H1 (cell line): Measurements from ENCODE around the gene FIZ1. TPM values are rescaled to one million over a fixed set of nuclear protein-coding genes. Genes with fewer than 3 reads are reported as not detected.

Source experiments
- CTCF ChIA-PET: fragments of 300-600 bp; sonication (Branson Sonifier 250); formaldehyde crosslinking; loops from one replicate; lab custom pipeline; 2021; ENCODE audit not compliant: partially characterized antibody; lab: Charles Lee
- POLR2A ChIA-PET: fragments of 300-600 bp; sonication (Branson Sonifier 250); formaldehyde crosslinking; loops from one replicate; lab custom pipeline; 2021; ENCODE audit warnings: inconsistent platforms; ENCODE audit not compliant: partially characterized antibody; lab: Charles Lee
- DNase-seq, 2 experiments: peaks; one replicate each; pipeline versions ENCODE4 v3.0.0 to v3.0.0-alpha.2; 2010 to 2022; ENCODE audit warnings: low spot score in 2 of 2, low read depth in 1 of 2, mixed read lengths in 1 of 2
- FAIRE-seq: peaks from 2 replicates; lab custom pipeline; 2011; peaks lifted over from hg19 to GRCh38; lab: Jason Lieb, UNC
- H2AFZ ChIP-seq: 2 replicates; pipeline ENCODE4 v1.8.1; 2012; ENCODE audit warnings: low read length, inconsistent platforms
- H2AK5ac ChIP-seq: 2 replicates; pipeline ENCODE4 v1.6.1; 2013; ENCODE audit warnings: low read depth, low read length
- H2BK120ac ChIP-seq: replicated peaks from 2 replicates; pipeline ENCODE3; 2013; ENCODE audit warnings: low read depth, low read length, inconsistent platforms
- H2BK12ac ChIP-seq: 2 replicates; pipeline ENCODE4 v1.6.1; 2013; ENCODE audit warnings: low read depth, low read length
- H2BK15ac ChIP-seq: 2 replicates; pipeline ENCODE4 v1.6.1; 2013; ENCODE audit warnings: low read length
- H2BK20ac ChIP-seq: 2 replicates; pipeline ENCODE4 v1.6.1; 2013; ENCODE audit warnings: low read length
- H2BK5ac ChIP-seq: 2 replicates; pipeline ENCODE4 v1.6.1; 2013; ENCODE audit warnings: low read depth, low read length
- H3K14ac ChIP-seq: 2 replicates; pipeline ENCODE4 v1.6.1; 2013; ENCODE audit warnings: inconsistent platforms; ENCODE audit not compliant: insufficient read length
- H3K18ac ChIP-seq: 2 replicates; pipeline ENCODE4 v1.6.1; 2013; ENCODE audit warnings: low read length; ENCODE audit errors: extremely low read depth
- H3K23ac ChIP-seq: 2 replicates; pipeline ENCODE4 v1.6.1; 2013; ENCODE audit warnings: inconsistent platforms; ENCODE audit not compliant: insufficient read length
- H3K23me2 ChIP-seq: 2 replicates; pipeline ENCODE4 v1.6.1; 2013; ENCODE audit warnings: low read depth, low read length
- H3K27ac ChIP-seq: 2 replicates; pipeline ENCODE4 v1.6.1; 2011; ENCODE audit warnings: low read depth, low read length, inconsistent platforms
- H3K27me3 ChIP-seq, 4 experiments: replicated peaks in 1 of 4; 1 replicate in 1 of 4; 2 replicates in 3 of 4; pipeline versions ENCODE4 v1.6.1 to v1.8.1; 2011 to 2013; ENCODE audit warnings: low read length in 3 of 4, mild to moderate bottlenecking in 3 of 4, inconsistent platforms in 2 of 4, mixed read lengths in 2 of 4, moderate library complexity in 1 of 4; ENCODE audit not compliant: control insufficient read depth in 3 of 4, insufficient read depth in 3 of 4; ENCODE audit errors: extremely low read depth in 1 of 4
- H3K36me3 ChIP-seq, 4 experiments: 2 replicates each; pipeline versions ENCODE4 v1.6.1 to v1.8.1; 2011 to 2013; ENCODE audit warnings: mild to moderate bottlenecking in 4 of 4, low read length in 3 of 4, moderate library complexity in 2 of 4, control low read depth in 1 of 4, inconsistent platforms in 1 of 4; ENCODE audit not compliant: insufficient read depth in 4 of 4, control insufficient read depth in 2 of 4
- H3K4ac ChIP-seq: replicated peaks from 2 replicates; pipeline ENCODE3; 2013; ENCODE audit warnings: low read length, low read depth, mixed read lengths, inconsistent platforms; ENCODE audit not compliant: insufficient read length
- H3K4me1 ChIP-seq, 4 experiments: replicated peaks in 1 of 4; 1 replicate in 1 of 4; 2 replicates in 3 of 4; pipeline versions ENCODE4 v1.6.1 to v1.8.1; 2011 to 2013; ENCODE audit warnings: low read length in 3 of 4, inconsistent platforms in 2 of 4, mixed read lengths in 1 of 4; ENCODE audit not compliant: insufficient read depth in 4 of 4, control insufficient read depth in 3 of 4
- H3K4me2 ChIP-seq, 2 experiments: 2 replicates each; pipeline versions ENCODE4 v1.6.1 to v1.8.1; 2011 to 2013; ENCODE audit warnings: low read depth in 2 of 2, low read length in 2 of 2, control low read depth in 1 of 2, inconsistent platforms in 1 of 2, mild to moderate bottlenecking in 1 of 2; ENCODE audit not compliant: insufficient read depth in 1 of 2
- H3K4me3 ChIP-seq, 4 experiments: fragments of 200-600, 300-600 bp in 1 of 4; sonication (generic), shearing (Covaris generic), sonication (Bioruptor Twin) in 1 of 4; 2 replicates each; pipeline versions ENCODE4 v1.5.1 to v1.8.1; 2011 to 2016; ENCODE audit warnings: low read length in 4 of 4, low read depth in 3 of 4, control low read depth in 2 of 4, inconsistent platforms in 2 of 4, mild to moderate bottlenecking in 2 of 4, mixed read lengths in 1 of 4, moderate library complexity in 1 of 4; ENCODE audit not compliant: insufficient read depth in 2 of 4; ENCODE audit errors: extremely low read depth in 1 of 4
- H3K56ac ChIP-seq: replicated peaks from 2 replicates; pipeline ENCODE3; 2013; ENCODE audit warnings: low read depth, mild to moderate bottlenecking, mixed read lengths, low read length, inconsistent platforms; ENCODE audit not compliant: insufficient read length
- H3K79me1 ChIP-seq: 2 replicates; pipeline ENCODE4 v1.6.1; 2013; ENCODE audit warnings: low read depth, low read length, control low read depth
- H3K79me2 ChIP-seq, 2 experiments: 2 replicates each; pipeline versions ENCODE4 v1.6.1 to v1.8.1; 2012 to 2013; ENCODE audit warnings: low read length in 2 of 2, mild to moderate bottlenecking in 2 of 2, inconsistent platforms in 1 of 2; ENCODE audit not compliant: insufficient read depth in 2 of 2, control insufficient read depth in 1 of 2
- H3K9ac ChIP-seq, 4 experiments: replicated peaks in 1 of 4; 1 replicate in 1 of 4; 2 replicates in 3 of 4; pipeline versions ENCODE4 v1.6.1 to v1.8.1; 2011 to 2013; ENCODE audit warnings: low read depth in 3 of 4, low read length in 3 of 4, control low read depth in 2 of 4, mild to moderate bottlenecking in 2 of 4, moderate library complexity in 2 of 4, inconsistent platforms in 1 of 4; ENCODE audit errors: extremely low read depth in 1 of 4
- H3K9me3 ChIP-seq, 2 experiments: 2 replicates each; pipeline versions ENCODE4 v1.6.1 to v1.8.1; 2012 to 2013; ENCODE audit warnings: mild to moderate bottlenecking in 2 of 2, moderate library complexity in 2 of 2, control low read depth in 1 of 2, inconsistent platforms in 1 of 2, low read depth in 1 of 2, low read length in 1 of 2, mixed read lengths in 1 of 2; ENCODE audit not compliant: insufficient read depth in 2 of 2
- H4K20me1 ChIP-seq, 2 experiments: replicated peaks in 1 of 2; 2 replicates each; pipeline versions ENCODE3 to v1.8.1; 2011 to 2013; ENCODE audit warnings: inconsistent platforms in 2 of 2, low read length in 2 of 2, mild to moderate bottlenecking in 1 of 2; ENCODE audit not compliant: insufficient read depth in 2 of 2, control insufficient read depth in 1 of 2
- H4K5ac ChIP-seq: 2 replicates; pipeline ENCODE4 v1.6.1; 2013; ENCODE audit warnings: low read length, low read depth, mixed read lengths, inconsistent platforms; ENCODE audit not compliant: insufficient read length
- H4K8ac ChIP-seq: 2 replicates; pipeline ENCODE4 v1.8.0; 2013; ENCODE audit warnings: mild to moderate bottlenecking, moderate library complexity, low read length, inconsistent platforms; ENCODE audit not compliant: insufficient read depth; ENCODE audit errors: extremely low read depth
- H4K91ac ChIP-seq: replicated peaks from 2 replicates; pipeline ENCODE3; 2013; ENCODE audit warnings: low read length, mixed read lengths, inconsistent platforms; ENCODE audit not compliant: insufficient read length
- PHF8 ChIP-seq: fragments of 200-600 bp; sonication (generic); conservative IDR thresholded peaks from 2 replicates; pipeline ENCODE4 v1.7.1; 2012; ENCODE audit warnings: low read depth, mild to moderate bottlenecking, inconsistent platforms, low read length, moderate library complexity
- TAF1 ChIP-seq: IDR thresholded peaks from 2 replicates; pipeline ENCODE4 v1.6.1; 2011; ENCODE audit warnings: mild to moderate bottlenecking, low read depth, low read length
- WGBS, 2 experiments: shearing (Covaris generic) in 1 of 2; methylation state at CpG; one replicate each; pipeline versions ENCODE4 v1.1.6 to v1.1.7; 2013 to 2015; ENCODE audit warnings: low lambda C conversion rate in 2 of 2, mixed read lengths in 2 of 2, inconsistent platforms in 1 of 2, low coverage in 1 of 2, missing lambda C conversion rate in 1 of 2; ENCODE audit not compliant: insufficient replicate concordance in 2 of 2, insufficient coverage in 1 of 2, insufficient read length in 1 of 2; ENCODE audit errors: extremely low coverage in 1 of 2, missing lambda C conversion rate in 1 of 2; 5-methylcytosine and 5-hydroxymethylcytosine counted together
- polyA plus RNA-seq, 7 experiments: library from polyadenylated mRNA; depleted of rRNA in 3 of 7; stranded (reverse) in 5 of 7; unstranded in 2 of 7; fragments of >200 nt in 5 of 7; fragments of 200-250 nt in 2 of 7; gene quantifications; 1 replicate in 5 of 7; 2 replicates in 1 of 7; 4 replicates in 1 of 7; pipeline versions ENCODE4 v1.2.1 to v1.2.3, GENCODE V29; 2011 to 2013; ENCODE audit warnings: missing spikeins in 2 of 7, mixed read lengths in 2 of 7
- total RNA-seq: library from RNA; stranded (reverse); fragmentation: NEBNext Ultra II Directional; extraction: Animal tissue kit (Norgen Biotek cat#: 25700); gene quantifications from 2 replicates; pipeline ENCODE4 v1.2.1, GENCODE V29; 2021

Gene FIZ1
- total and polyA plus RNA-seq, 2 of the 8 experiments (the other 6 are each of a cell fraction or from before 2014, with no cell fraction given): 9.1 to 18.5 TPM

GRCh38 chr19:55603581-55604292, 4.4 kb upstream of the FIZ1 start:
- H2BK20ac ChIP-seq: peak overlapping the region; percentile 63
- peak overlapping the region; percentile 36 to 61; a peak in 3 of 4 replicates for H3K4me2 ChIP-seq
- 0 out of 2 replicates have a peak overlapping the region, but pooled peaks have one; percentile 66 for H2BK5ac ChIP-seq
- CTCF ChIA-PET: interaction anchor here (0.6 to 1.4 kb wide), 5 partner anchors 10 to 127 kb away, joined by 3 read pairs; partner anchors contain the start of gene ZNF628
- H3K4ac ChIP-seq: no peak overlapping the region
- peaks cover 18% of the 10 kb centered on the region for H3K23me2 ChIP-seq
- POLR2A ChIA-PET: interaction anchor here (0.8 to 3.6 kb wide), 15 partner anchors 8 to 526 kb away, joined by 3 to 25 read pairs (median 5); partner anchors contain the start of genes CCDC106, HSPBP1, U2AF2 and ZNF784
- DNase-seq: peak in 1 of 2 experiments; percentile 72
- H3K56ac ChIP-seq: no peak overlapping the region
- no peak overlapping the region for H4K8ac ChIP-seq
- no peaks in the 10 kb centered on the region for H3K27me3 ChIP-seq
- no peak overlapping the region for H2AFZ ChIP-seq
- H4K91ac ChIP-seq: no peak overlapping the region
- H2BK120ac ChIP-seq: peak overlapping the region; percentile 47
- no peak overlapping the region for H3K9ac ChIP-seq
- H3K27ac ChIP-seq: no peak overlapping the region
- no peak overlapping the region for H3K14ac ChIP-seq
- no peaks in the 10 kb centered on the region for H3K36me3 ChIP-seq
- H3K79me2 ChIP-seq: peaks cover 0 to 10% of the 10 kb centered on the region in 2 experiments; a peak in 2 of 4 replicates
- no peak for FAIRE-seq
- no peak overlapping the region for H2BK15ac ChIP-seq
- H2AK5ac ChIP-seq: peak overlapping the region; percentile 84; the same call in 1 of the 2 replicates
- no peak overlapping the region for H3K23ac ChIP-seq
- H3K4me3 ChIP-seq: peak overlapping the region in 1 of 4 experiments; percentile 93; a peak in 1 of 8 replicates
- peaks cover 3% of the 10 kb centered on the region for H3K79me1 ChIP-seq
- H2BK12ac ChIP-seq: no peak overlapping the region; the same call in 1 of the 2 replicates
- no peaks in the 10 kb centered on the region for H3K9me3 ChIP-seq
- peak overlapping the region; percentile 28 for H4K5ac ChIP-seq
- WGBS, 2 experiments: 82% methylated on average over 18 of the region's 22 CpGs; no CpG with 5 or more reads in 1 of the 2 experiments
- no peak overlapping the region; the same call in 1 of the 2 replicates for H3K18ac ChIP-seq
- H4K20me1 ChIP-seq: peaks cover 2 to 12% of the 10 kb centered on the region in 2 experiments
- peaks cover 0 to 14% (median 10%) of the 10 kb centered on the region in 4 experiments; a peak in 6 of 7 replicates for H3K4me1 ChIP-seq
- TF ChIP-seq TAF1 (0 out of 2 replicates have a peak, but pooled peaks have one; percentile 18), PHF8 (no peak)
